Spleen (tissue), 11 donors: Measurements from ENCODE around the gene PCGF3. TPM values are rescaled to one million over a fixed set of nuclear protein-coding genes. Genes with fewer than 3 reads are reported as not detected.

Experiments
- DNase-seq: peaks from one replicate; pipeline ENCODE4 v3.0.0-alpha.2; 2020
- H3K27ac ChIP-seq, 8 donors: fragments of 200-600 bp; sonication (generic) in 7 of 8; 1 replicate in 4 of 8; 2 replicates in 4 of 8; pipeline versions ENCODE4 v1.5.0 to v1.8.0; 2016 to 2021; ENCODE audit warnings: inconsistent platforms in 4 of 8, mild to moderate bottlenecking in 4 of 8, moderate library complexity in 1 of 8
- H3K27me3 ChIP-seq, 7 donors: fragments of 200-600 bp; sonication (generic) in 6 of 7; replicated peaks in 1 of 7; 1 replicate in 4 of 7; 2 replicates in 3 of 7; pipeline versions ENCODE4 v1.5.0 to v1.8.0; 2016 to 2021; ENCODE audit warnings: inconsistent platforms in 3 of 7, mild to moderate bottlenecking in 1 of 7
- H3K36me3 ChIP-seq, 6 donors: fragments of 200-600 bp; sonication (generic) in 5 of 6; 1 replicate in 4 of 6; 2 replicates in 2 of 6; pipeline versions ENCODE4 v1.5.0 to v1.8.0; 2016 to 2021; ENCODE audit warnings: inconsistent platforms in 2 of 6
- H3K4me1 ChIP-seq, 6 donors: fragments of 200-600 bp; sonication (generic) in 5 of 6; 1 replicate in 3 of 6; 2 replicates in 3 of 6; pipeline versions ENCODE4 v1.5.0 to v1.8.0; 2016 to 2021; ENCODE audit warnings: inconsistent platforms in 3 of 6
- H3K4me3 ChIP-seq, 8 donors: fragments of 200-600 bp; sonication (generic) in 7 of 8; 1 replicate in 4 of 8; 2 replicates in 4 of 8; pipeline versions ENCODE4 v1.5.0 to v1.8.0; 2016 to 2021; ENCODE audit warnings: inconsistent platforms in 4 of 8, mild to moderate bottlenecking in 4 of 8, moderate library complexity in 2 of 8
- H3K9me3 ChIP-seq, 8 donors: fragments of 200-600 bp; sonication (generic) in 7 of 8; 1 replicate in 4 of 8; 2 replicates in 4 of 8; pipeline versions ENCODE4 v1.5.0 to v1.8.0; 2016 to 2021; ENCODE audit warnings: inconsistent platforms in 4 of 8
- CTCF ChIP-seq, 11 experiments: fragments of 200-600 bp in 7 of 11; fragments of 450-650 bp in 4 of 11; sonication (generic) in 4 of 11; IDR thresholded peaks in 8 of 11; conservative IDR thresholded peaks in 3 of 11; 1 replicate in 7 of 11; 2 replicates in 4 of 11; pipeline versions ENCODE4 v1.4.0 to v1.8.0; 2016 to 2021; ENCODE audit warnings: antibody characterized with exemption in 11 of 11, inconsistent platforms in 4 of 11, mild to moderate bottlenecking in 1 of 11
- POLR2A ChIP-seq, 3 donors: fragments of 450-650 bp; IDR thresholded peaks; one replicate each; pipeline ENCODE4 v1.5.1; 2017; ENCODE audit warnings: antibody characterized with exemption in 3 of 3, mild to moderate bottlenecking in 1 of 3
- POLR2AphosphoS5 ChIP-seq, 3 donors: sonication (generic); formaldehyde crosslinking; IDR thresholded peaks; one replicate each; pipeline ENCODE4 v1.5.1; 2017; ENCODE audit warnings: antibody characterized with exemption in 3 of 3
- WGBS, 5 donors: extraction: QIAGEN DNeasy Blood & Tissue Kit in 3 of 5; methylation state at CpG; one replicate each; pipeline versions ENCODE4 v1.1.5 to v1.1.7; 2013 to 2018; 5-methylcytosine and 5-hydroxymethylcytosine counted together
- intact Hi-C: fragments of 100-400 bp; cut with DNase I; formaldehyde crosslinking; loops from one replicate; pipeline ENCODE4 v1.15.0; 2023; ENCODE audit warnings: low total_unique reads
- polyA plus RNA-seq, 3 donors: library from polyadenylated mRNA; stranded (reverse); fragments of 200-250 nt; gene quantifications; one replicate each; pipeline ENCODE4 v1.2.1, GENCODE V29; 2013
- total RNA-seq, 7 donors: library from RNA; depleted of rRNA in 3 of 7; stranded (reverse); fragments of >200 nt in 3 of 7; fragmentation: NEBNext Ultra II Directional in 4 of 7; extraction: Animal tissue kit (Norgen Biotek cat#: 25700) in 4 of 7; gene quantifications; one replicate each; pipeline versions ENCODE4 v1.1.0 to v1.2.1, GENCODE V29; 2016 to 2021
- donor health status: healthy with polysubstance abuse.
- donor health status: DM: no; HTN: no; CAD: no; lungs with moderate emphysema.
- donor health status: DM: no; HTN: no; CAD: no.
- donor health status: Bipolar disorder and iron deficiency.
- donor health status: healthy.
- donor health status: DM: no; HTN: no; CAD: no.
- donor health status: DM: yes; HTN: yes; CAD: no.

The PCGF3 gene
- total and polyA plus RNA-seq, 10 donors: 29.7 to 102 (median 69.4) TPM

- 82 to 93% (median 90%) methylated on average over 31 to 41 of the region's 41 CpGs for WGBS, 5 donors
- DNase-seq: no peak
- H3K36me3 ChIP-seq: peaks cover 0 to 60% (median 8%) of the 10 kb centered on the region in 6 donors
- H3K9me3 ChIP-seq: no peaks in the 10 kb centered on the region
- TF ChIP-seq POLR2A (IDR thresholded peaks at IDR 0.05) (no peak), POLR2AphosphoS5 (IDR thresholded peaks at IDR 0.05) (peak in 1 of 3 donors; percentile 31)
- intact Hi-C loops: no loop called here
- H3K4me1 ChIP-seq: peaks cover 2 to 69% (median 26%) of the 10 kb centered on the region in 6 donors
- H3K27me3 ChIP-seq: no peaks in the 10 kb centered on the region
- H3K27ac ChIP-seq: peak overlapping the region in 4 of 8 donors; percentile 4 to 52 (median 33)
- H3K4me3 ChIP-seq: no peak overlapping the region
Measured at GRCh38 chr4:725391-726234, 20.0 kb downstream of the PCGF3 start.

- 39 to 61% (median 46%) methylated on average over 15 to 16 of the region's 16 CpGs for WGBS, 5 donors
Measured at GRCh38 chr4:726235-726787, 20.7 kb downstream of the PCGF3 start.

GRCh38 chr4:726838-727237 lies 21.2 kb downstream of the PCGF3 start:
- TF ChIP-seq POLR2AphosphoS5 (IDR thresholded peaks at IDR 0.05) (no peak), CTCF (IDR thresholded peaks at IDR 0.05 in 8 of 11, conservative IDR thresholded peaks at IDR 0.05 in 3 of 11) (no peak), POLR2A (IDR thresholded peaks at IDR 0.05) (no peak)

More at GRCh38 chr4:726235-726787, 20.7 kb downstream of the PCGF3 start:
- peaks cover 0 to 60% (median 15%) of the 10 kb centered on the region in 6 donors for H3K36me3 ChIP-seq
- H3K27me3 ChIP-seq: no peaks in the 10 kb centered on the region
- TF ChIP-seq CTCF (IDR thresholded peaks at IDR 0.05 in 8 of 11, conservative IDR thresholded peaks at IDR 0.05 in 3 of 11) (no peak), POLR2A (IDR thresholded peaks at IDR 0.05) (no peak), POLR2AphosphoS5 (IDR thresholded peaks at IDR 0.05) (no peak)
- DNase-seq: no peak
- H3K9me3 ChIP-seq: no peaks in the 10 kb centered on the region
- peak overlapping the region in 4 of 8 donors; percentile 4 to 52 (median 33) for H3K27ac ChIP-seq
- H3K4me3 ChIP-seq: no peak overlapping the region
- peaks cover under 1 to 62% (median 20%) of the 10 kb centered on the region in 6 donors for H3K4me1 ChIP-seq
- intact Hi-C loops: no loop called here

GRCh38 chr4:727576-727975 lies 21.9 kb downstream of the PCGF3 start:
- Histone ChIP-seq H3K27me3 (no peaks in the 10 kb centered on the region), H3K4me3 (no peak overlapping the region), H3K9me3 (no peaks in the 10 kb centered on the region), H3K27ac (no peak overlapping the region), H3K36me3 (peaks cover 0 to 56% (median 19%) of the 10 kb centered on the region in 6 donors), H3K4me1 (peaks cover 0 to 51% (median 14%) of the 10 kb centered on the region in 6 donors)
- DNase-seq: no peak
- WGBS, 5 donors: 64 to 89% (median 75%) methylated on average over 6 of the region's 6 CpGs
- intact Hi-C loops: no loop called here
- no peak for TF ChIP-seq CTCF (IDR thresholded peaks at IDR 0.05 in 8 of 11, conservative IDR thresholded peaks at IDR 0.05 in 3 of 11)
- no peak for TF ChIP-seq POLR2AphosphoS5 (IDR thresholded peaks at IDR 0.05)
- TF ChIP-seq POLR2A (IDR thresholded peaks at IDR 0.05): no peak

More at GRCh38 chr4:726838-727237, 21.2 kb downstream of the PCGF3 start:
- Histone ChIP-seq H3K27ac (peak overlapping the region in 3 of 8 donors; percentile 5 to 28 (median 18)), H3K4me1 (peaks cover 0 to 57% (median 16%) of the 10 kb centered on the region in 6 donors), H3K9me3 (no peaks in the 10 kb centered on the region), H3K27me3 (no peaks in the 10 kb centered on the region), H3K36me3 (peaks cover 0 to 57% (median 16%) of the 10 kb centered on the region in 6 donors), H3K4me3 (no peak overlapping the region)
- DNase-seq: no peak
- intact Hi-C loops: no loop called here
- WGBS, 5 donors: 54 to 88% (median 74%) methylated on average over 17 of the region's 17 CpGs
